Endothelial cell (in vitro differentiated cells): ENCODE results near the gene FBXO11. TPM values are rescaled to one million over a fixed set of nuclear protein-coding genes. Genes with fewer than 3 reads are reported as not detected.
"Not testable (repeated sequence)": the region's sequence is repeated elsewhere in the genome, so short reads cannot be mapped to it uniquely, and the experiment has no call there.

Source experiments
- DNase-seq: peaks from one replicate; pipeline ENCODE4 v3.0.0; 2021; ENCODE audit warnings: low spot score
- H3K27ac Mint-ChIP-seq: one replicate; pipeline ENCODE4 v1.8.0; 2021; ENCODE audit warnings: mixed read lengths, inconsistent platforms; ENCODE audit not compliant: unreplicated experiment
- H3K27me3 Mint-ChIP-seq: one replicate; pipeline ENCODE4 v1.8.0; 2021; ENCODE audit warnings: mild to moderate bottlenecking, moderate library complexity, mixed read lengths, inconsistent platforms; ENCODE audit not compliant: unreplicated experiment
- H3K36me3 Mint-ChIP-seq: one replicate; pipeline ENCODE4 v1.8.0; 2021; ENCODE audit warnings: mild to moderate bottlenecking, low read depth, mixed read lengths, inconsistent platforms; ENCODE audit not compliant: unreplicated experiment
- H3K4me1 Mint-ChIP-seq: one replicate; pipeline ENCODE4 v1.8.0; 2021; ENCODE audit warnings: mild to moderate bottlenecking, mixed read lengths, inconsistent platforms; ENCODE audit not compliant: unreplicated experiment
- H3K4me3 Mint-ChIP-seq: one replicate; pipeline ENCODE4 v1.8.0; 2021; ENCODE audit warnings: mild to moderate bottlenecking, mixed read lengths, inconsistent platforms; ENCODE audit not compliant: unreplicated experiment
- H3K9me3 Mint-ChIP-seq: one replicate; pipeline ENCODE4 v1.8.0; 2021; ENCODE audit warnings: mixed read lengths, inconsistent platforms; ENCODE audit not compliant: unreplicated experiment
- total RNA-seq: library from RNA; stranded (reverse); fragmentation: NEBNext Ultra II Directional; extraction: Animal tissue kit (Norgen Biotek cat#: 25700); gene quantifications from one replicate; pipeline ENCODE4 v1.2.1, GENCODE V29; 2021; ENCODE audit not compliant: unreplicated experiment
- TF ChIP-seq, protein P1 (sequence below): fragments of 200-600 bp; sonication (generic); IDR thresholded peaks from one replicate; pipeline ENCODE4 v1.5.0; 2021; ENCODE audit warnings: antibody characterized with exemption; ENCODE audit not compliant: unreplicated experiment

FBXO11 gene
- total RNA-seq, 1 donor from 2014 or later, result 84.6 TPM

DNA sequence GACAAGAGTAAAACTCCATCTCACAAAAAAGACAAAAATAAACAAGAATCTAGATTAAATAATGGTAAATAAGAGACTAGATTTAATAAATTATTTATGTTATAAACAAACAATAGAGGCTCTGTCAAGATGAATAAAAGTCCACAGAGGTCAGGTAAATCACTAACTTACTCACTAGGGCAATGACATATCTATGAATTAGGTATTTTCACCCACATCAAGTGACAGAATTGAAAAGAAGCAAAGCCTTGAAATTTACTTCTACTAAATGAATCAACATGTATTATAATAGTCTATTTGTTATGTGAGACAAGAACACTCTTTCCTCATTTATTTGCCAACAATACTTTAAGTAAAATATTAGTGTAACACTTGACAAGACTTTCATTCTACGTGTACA is 41.7 kb downstream of the FBXO11 start:
- H3K9me3 Mint-ChIP-seq, result no peaks in the 10 kb centered on the region

DNA sequence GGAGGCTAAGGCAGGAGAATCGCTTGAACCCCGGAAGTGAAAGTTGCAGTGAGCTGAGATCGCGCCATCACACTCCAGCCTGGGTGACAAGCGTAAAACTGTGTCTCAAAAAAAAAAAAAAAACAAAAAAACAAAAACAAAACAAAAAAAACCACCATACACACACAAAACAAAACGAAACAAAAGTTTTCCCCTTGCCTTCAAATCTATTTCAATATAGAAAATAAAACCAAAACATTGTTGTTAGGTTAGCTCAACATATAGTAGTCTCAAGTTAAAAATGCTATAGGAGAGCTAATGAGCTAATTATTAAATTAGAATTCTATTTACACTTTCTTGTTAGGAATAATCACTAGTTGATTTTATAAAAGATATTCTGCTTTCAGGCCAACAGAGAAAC is 43.3 kb downstream of the FBXO11 start:
- H3K9me3 Mint-ChIP-seq, result no peaks in the 10 kb centered on the region
- TF ChIP-seq, protein P1, sequence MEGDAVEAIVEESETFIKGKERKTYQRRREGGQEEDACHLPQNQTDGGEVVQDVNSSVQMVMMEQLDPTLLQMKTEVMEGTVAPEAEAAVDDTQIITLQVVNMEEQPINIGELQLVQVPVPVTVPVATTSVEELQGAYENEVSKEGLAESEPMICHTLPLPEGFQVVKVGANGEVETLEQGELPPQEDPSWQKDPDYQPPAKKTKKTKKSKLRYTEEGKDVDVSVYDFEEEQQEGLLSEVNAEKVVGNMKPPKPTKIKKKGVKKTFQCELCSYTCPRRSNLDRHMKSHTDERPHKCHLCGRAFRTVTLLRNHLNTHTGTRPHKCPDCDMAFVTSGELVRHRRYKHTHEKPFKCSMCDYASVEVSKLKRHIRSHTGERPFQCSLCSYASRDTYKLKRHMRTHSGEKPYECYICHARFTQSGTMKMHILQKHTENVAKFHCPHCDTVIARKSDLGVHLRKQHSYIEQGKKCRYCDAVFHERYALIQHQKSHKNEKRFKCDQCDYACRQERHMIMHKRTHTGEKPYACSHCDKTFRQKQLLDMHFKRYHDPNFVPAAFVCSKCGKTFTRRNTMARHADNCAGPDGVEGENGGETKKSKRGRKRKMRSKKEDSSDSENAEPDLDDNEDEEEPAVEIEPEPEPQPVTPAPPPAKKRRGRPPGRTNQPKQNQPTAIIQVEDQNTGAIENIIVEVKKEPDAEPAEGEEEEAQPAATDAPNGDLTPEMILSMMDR, result no peak
- no peak for DNase-seq
- H3K36me3 Mint-ChIP-seq, result peaks cover 6% of the 10 kb centered on the region
- no peak overlapping the region for H3K4me3 Mint-ChIP-seq
- H3K27ac Mint-ChIP-seq, result no peak overlapping the region
- peaks cover 16% of the 10 kb centered on the region for H3K4me1 Mint-ChIP-seq
- H3K27me3 Mint-ChIP-seq, result peaks cover 2% of the 10 kb centered on the region

More for the DNA sequence above, 41.7 kb downstream of the FBXO11 start:
- peaks cover 17% of the 10 kb centered on the region for H3K4me1 Mint-ChIP-seq
- H3K36me3 Mint-ChIP-seq, result peaks cover 6% of the 10 kb centered on the region
- H3K27me3 Mint-ChIP-seq, result peaks cover 2% of the 10 kb centered on the region
- TF ChIP-seq, protein P1, result no peak
- H3K27ac Mint-ChIP-seq, result no peak overlapping the region
- no peak overlapping the region for H3K4me3 Mint-ChIP-seq
- no peak for DNase-seq

GRCh38 chr2:47853067-47853777 is 53.1 kb downstream of the FBXO11 start:
- not testable (repeated sequence) for H3K4me1 Mint-ChIP-seq, H3K27ac Mint-ChIP-seq, H3K4me3 Mint-ChIP-seq, H3K9me3 Mint-ChIP-seq, DNase-seq, H3K36me3 Mint-ChIP-seq, H3K27me3 Mint-ChIP-seq

DNA sequence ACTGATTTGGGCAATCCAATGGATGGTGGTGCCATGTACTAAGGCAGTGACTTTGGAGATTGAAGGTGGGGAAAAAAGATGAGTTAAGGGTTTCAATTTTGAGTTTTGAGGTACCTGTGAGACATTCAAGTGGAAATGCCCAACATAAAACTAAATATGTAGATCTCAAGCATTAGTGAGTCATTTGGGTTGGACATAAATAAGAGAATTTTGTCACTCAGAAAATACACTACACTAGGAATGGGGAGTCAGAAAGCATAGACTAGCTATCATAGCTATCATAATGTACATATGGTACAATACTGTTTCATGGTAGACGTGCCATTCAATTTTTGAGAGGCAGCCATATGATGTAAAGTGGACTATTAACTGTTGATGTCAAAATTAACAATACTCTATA is 56.1 kb downstream of the FBXO11 start:
- no peaks in the 10 kb centered on the region for H3K4me1 Mint-ChIP-seq
- H3K4me3 Mint-ChIP-seq, result no peak overlapping the region
- H3K36me3 Mint-ChIP-seq, result no peaks in the 10 kb centered on the region
- no peak overlapping the region for H3K27ac Mint-ChIP-seq
- TF ChIP-seq, protein P1, result no peak
- no peaks in the 10 kb centered on the region for H3K9me3 Mint-ChIP-seq
- no peak for DNase-seq
- no peaks in the 10 kb centered on the region for H3K27me3 Mint-ChIP-seq

- TF ChIP-seq, protein P1, result no peak
- Mint-ChIP-seq H3K27me3 (no peaks in the 10 kb centered on the region), H3K36me3 (no peaks in the 10 kb centered on the region), H3K4me3 (no peak overlapping the region), H3K27ac (no peak overlapping the region), H3K9me3 (no peaks in the 10 kb centered on the region), H3K4me1 (no peaks in the 10 kb centered on the region)
- no peak for DNase-seq
These were observed 56.9 kb downstream of the FBXO11 start for GRCh38 chr2:47849368-47849767.
